Pons (tissue), 1 donor: Measurements from ENCODE around the gene PHC2.
A peak's percentile ranks its signal among the peaks of the same experiment; 100 is the strongest.

ENCODE experiments used
- DNase-seq: peaks from one replicate; pipeline ENCODE4 v3.0.0-alpha.2; 2016; ENCODE audit warnings: low spot score

Gene PHC2

DNA sequence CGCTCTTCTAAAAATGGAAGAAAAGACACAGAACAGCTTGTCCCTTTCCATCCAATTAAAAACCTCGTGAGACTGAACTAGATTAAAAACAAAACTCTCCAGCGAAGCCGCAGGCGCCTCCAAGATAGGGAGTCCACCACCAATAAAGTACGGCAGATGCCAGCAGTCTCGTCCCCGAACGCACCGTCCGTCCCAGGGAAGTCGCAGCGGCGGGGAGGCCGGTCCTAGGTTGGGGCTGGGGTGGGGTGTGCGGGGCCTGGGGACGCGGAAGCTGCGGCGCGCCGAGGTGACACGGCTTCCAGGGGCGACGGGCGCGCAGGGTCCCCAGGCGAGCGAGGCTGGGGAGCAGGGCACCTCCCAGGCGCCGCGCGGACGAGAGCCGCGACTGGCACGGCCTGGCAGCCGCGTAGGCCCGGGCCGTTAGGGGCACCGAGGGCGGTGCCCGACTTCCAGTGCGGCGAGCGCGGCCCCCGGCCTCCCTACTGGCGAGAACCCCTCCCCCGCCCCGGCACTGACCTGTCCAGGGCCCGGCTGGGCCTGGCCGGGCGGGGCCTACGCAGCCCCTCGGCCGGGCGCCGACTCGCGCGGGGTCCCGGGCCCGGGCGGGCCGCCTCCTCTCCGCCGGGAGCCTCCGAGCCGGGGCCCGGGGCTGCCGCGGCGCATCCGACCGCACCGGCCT is 81.7 kb downstream of the PHC2 start:
- DNase-seq = no peak

- DNase-seq = no peak
These were observed 82.2 kb downstream of the PHC2 start for GRCh38 chr1:33348676-33349080.

DNA sequence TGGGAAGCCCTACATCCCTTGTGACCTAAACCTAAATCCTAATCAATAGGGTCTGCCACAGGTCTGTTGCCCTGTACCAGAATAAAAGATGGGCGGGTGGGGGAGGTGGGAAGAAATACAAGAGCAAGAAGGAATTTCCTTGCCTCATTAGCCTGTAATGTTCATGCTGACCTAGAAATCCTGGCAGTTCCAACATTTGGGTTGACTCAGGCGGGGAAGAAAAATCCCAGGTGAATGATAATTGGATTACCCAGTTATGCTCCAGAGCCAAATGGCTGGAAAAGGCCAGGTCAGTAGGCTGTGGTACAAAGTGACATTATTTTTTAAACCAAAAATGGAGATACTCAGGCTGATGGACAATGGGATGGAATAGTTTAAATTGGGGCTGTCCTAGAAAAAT is 82.7 kb downstream of the PHC2 start:
- DNase-seq = no peak

DNA sequence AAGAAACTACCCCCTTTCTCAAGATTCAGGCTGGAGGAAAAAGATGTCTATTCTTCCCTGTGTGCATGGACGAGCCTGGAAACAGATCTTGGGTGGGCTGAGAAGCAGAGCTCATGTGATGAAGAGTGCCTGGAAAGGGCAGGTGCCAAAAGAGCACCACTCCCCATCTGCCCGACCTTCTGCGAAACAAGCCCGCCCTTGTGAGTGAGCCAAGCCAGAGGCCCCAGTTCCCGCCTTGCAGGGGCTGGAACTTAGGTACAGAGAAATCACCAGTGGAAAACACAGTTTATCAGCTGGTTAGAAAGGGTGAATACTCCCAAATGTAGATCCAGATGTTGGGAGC is 83.3 kb downstream of the PHC2 start:
- DNase-seq = no peak

- DNase-seq = no peak
These were observed 83.8 kb downstream of the PHC2 start for GRCh38 chr1:33346927-33347649.

DNA sequence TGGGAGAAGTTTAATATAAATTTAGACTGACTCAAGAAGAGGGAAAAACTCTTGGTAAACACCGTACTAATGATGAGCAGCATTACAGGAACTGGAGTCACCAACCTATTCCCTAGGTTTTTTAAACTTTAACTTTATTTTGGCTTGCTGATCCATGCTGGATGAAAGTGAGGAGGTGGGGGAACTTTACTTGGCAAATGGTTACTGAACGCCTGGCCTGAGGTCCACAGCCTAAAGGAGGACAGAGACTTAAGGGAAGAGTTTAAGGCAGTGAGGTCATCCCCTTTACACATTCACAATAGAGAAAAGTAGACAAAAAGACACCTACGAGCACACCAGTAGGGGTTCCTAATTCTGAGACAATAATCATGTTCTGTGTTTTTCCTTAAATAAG is 84.4 kb downstream of the PHC2 start:
- no peak for DNase-seq

GRCh38 chr1:33344896-33345560 is 85.9 kb downstream of the PHC2 start:
- no peak for DNase-seq

- no peak for DNase-seq
These were observed 87.4 kb downstream of the PHC2 start for GRCh38 chr1:33343539-33343938.

DNA sequence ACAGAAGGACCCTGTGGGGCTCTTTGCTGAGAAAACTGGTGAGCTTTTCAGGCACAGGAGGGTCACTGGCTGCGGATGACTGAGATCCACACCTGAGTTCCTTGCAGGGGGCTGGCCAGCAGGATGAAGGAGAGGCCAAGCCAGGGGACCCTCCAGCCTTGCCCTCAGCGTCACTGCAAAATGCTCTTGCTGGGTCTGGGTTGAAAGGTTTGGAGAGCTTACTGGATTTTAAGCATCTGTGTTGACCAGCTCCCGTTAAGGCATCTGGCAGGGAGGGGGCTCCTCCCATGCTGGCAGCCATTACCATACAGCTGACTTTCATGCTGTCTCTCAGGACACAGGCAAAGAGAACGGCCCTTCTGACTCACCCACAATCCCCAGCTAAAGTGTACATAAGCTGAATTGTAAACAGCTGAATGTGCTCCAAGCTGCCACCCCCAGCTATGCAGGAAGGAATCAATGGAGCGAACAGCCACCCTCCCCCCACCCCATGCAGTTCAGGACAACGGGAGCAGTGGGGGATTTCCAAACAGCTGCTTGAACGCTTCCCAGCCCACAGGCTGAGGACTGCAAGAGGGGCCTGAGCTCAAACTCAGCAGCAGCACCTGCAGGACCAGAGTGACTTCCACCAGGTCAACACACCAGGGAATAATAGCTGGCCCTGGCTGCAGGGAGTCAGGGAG is 88.7 kb downstream of the PHC2 start:
- DNase-seq = peak; percentile 94

GRCh38 chr1:33341190-33341589 is 89.7 kb downstream of the PHC2 start:
- no peak for DNase-seq

- no peak for DNase-seq
These were observed 91.5 kb downstream of the PHC2 start for GRCh38 chr1:33339413-33339812.

DNA sequence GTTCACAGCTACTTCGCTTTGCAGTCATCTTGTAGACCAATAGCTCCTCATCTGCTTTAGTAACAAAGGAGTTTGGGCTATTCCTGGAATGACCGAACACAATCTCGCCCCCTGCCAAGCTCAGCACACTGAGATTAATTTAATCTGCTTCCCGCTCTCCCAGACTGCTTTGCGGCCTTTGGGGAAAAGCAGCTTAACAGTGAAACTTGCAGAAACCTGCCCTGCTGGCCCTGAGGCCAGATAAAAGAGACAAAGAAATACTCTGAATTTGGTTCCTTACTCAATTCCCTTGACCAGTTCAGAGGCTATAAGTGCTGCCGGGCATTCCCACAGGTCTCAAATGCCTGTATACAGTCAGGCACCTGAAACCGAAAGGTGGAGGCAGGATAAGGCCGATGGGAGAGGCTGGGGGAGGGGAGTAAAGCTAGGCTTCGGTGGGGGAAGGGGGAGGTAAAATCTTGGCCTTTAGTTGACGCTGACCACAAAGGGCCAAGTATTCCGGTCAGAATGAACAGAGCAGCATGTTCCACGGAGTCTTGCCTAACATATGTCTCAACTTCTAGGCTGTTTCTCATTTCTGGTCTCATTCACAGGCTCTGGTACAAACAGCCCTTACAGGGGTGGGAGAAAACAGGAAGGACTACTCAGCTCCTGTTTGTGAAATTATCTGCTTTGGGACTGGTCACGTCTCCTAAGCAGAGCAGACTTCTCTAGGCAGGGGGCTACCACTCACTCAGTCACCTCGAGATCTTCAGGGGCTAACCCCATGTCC is 92.3 kb downstream of the PHC2 start:
- peak; percentile 83 for DNase-seq

DNA sequence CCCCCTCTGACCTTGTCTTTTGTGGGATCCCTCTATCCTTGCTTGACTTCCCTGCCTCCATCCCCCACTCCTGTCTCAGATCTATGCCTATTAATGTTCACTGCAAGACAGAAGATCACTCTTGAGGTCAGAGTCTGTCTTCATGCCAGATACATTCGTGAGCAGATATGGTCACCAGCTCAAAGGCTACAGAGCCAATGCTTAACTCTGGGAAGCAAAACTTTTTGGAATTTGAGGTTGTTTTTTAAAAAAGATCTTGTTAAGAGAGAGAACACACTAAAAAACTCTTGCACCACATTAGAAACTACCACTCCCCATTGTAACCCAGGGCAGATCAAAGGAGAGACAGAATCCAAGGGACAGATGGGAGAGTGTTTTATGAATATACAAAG is 92.9 kb downstream of the PHC2 start:
- DNase-seq = no peak

GRCh38 chr1:33337441-33337840 is 93.5 kb downstream of the PHC2 start:
- DNase-seq = no peak

- no peak for DNase-seq
These were observed 94.3 kb downstream of the PHC2 start for GRCh38 chr1:33336580-33336979.

DNA sequence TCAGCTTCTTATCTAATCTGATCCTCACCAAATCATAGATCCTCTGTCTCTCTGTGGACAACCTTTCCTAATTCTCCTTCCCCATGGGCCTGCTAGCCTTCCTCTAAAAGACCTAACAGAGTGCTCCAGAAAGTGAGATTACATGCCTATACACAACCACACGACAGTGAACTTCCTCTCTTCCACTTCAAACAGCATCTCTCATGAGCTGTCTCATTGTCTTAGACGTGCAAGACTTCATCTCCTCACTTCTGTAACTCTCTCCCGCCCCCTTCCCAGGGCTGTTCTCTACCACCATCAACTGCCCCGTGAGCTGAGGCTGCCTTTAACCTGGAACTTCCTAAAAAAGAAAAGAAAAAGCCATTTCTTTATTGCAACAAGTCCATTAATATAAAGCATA is 95.9 kb downstream of the PHC2 start:
- DNase-seq = peak; percentile 70

DNA sequence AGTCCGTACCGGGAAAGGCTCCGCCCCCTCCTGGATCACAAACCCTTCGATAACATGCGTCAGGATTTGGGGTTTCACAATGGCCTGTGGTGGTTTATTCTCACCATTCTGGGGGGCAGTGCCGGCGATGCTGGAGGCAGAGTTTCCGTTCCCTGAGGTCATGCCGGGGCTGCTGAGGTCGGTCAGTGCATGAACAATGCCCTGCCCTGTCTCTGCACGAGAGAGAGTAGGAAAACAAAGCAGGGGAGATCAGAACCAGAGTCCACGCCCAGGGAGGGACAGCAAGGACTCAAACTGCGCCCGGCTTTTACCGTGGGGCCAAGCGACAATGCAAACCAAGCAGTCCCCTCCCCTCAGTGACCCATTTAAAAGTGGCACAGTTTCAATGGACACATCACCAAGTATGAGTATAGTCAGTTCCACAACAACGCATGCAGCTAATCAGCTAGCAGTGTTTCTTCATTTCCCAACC is 96.8 kb downstream of the PHC2 start:
- no peak for DNase-seq

- DNase-seq = no peak
These were observed 98.0 kb downstream of the PHC2 start for GRCh38 chr1:33332881-33333280.

- DNase-seq = no peak
These were observed 98.5 kb downstream of the PHC2 start for GRCh38 chr1:33332357-33332789.

DNA sequence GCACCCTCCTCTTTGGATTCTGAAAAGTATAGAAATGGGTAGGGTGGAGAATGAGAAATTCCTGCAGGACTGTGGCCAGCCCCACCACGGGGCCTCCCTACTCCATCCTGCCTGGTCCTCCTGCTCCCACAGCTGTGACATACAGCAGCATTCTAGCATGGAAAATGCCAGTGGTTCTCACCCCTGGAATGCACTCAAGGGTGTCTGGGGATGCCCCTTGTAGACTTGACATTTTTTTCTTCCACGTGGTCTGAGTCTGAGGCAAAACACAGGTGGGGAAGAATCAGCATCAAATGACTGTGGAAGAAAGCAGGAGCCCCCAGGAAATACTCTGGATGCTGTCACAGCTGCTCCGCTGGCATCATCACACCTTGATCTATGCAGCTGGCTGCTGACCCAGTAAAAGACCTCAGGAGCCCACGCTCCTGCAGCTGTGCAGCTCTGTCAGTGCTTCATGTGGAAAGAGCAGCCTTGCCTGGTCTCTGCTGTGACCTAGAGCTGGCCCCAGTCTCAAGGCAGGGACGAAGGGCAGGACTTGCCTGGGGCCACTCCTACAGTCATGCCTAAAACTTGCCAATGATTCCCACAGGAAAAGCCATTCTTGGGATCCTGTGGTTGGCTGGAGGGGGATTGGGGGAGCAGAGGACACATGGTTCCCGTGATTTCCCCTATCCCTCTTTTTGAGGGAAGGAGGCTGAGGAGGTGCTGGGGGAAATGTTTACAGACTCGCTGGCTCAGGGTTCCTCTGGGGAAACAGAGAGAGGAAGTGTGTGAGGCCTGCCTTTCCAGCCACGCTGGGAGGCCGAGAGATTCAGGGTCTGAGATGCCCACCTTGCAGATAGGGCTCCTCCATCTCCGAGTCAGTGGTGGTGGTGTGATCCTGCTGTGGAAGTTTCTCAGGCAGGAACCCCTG is 99.2 kb downstream of the PHC2 start:
- DNase-seq = no peak

DNA sequence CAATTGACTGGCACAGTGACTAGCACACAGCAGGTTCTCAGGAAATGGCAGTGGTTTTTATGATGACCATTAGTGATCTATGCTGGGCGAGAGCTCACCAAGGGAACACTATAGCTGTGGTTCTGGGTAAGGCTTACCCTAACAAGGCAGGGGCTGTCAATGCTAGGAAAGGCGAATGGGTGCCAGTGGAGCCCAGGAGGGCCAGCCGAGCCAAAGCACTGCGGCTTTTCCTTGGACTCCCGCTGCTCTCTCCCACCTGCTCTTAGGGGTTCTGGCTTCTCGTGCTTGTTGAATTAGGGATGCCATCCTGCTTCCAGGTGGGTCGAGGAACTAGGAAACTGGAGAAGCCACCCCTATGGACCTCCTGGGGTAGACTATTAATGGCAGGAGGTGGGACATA is 100.0 kb downstream of the PHC2 start:
- no peak for DNase-seq
